Lower leg skin (tissue), 3 donors: ENCODE measurements around the gene OBSCN.

Experiments used
- POLR2A ChIP-seq, 2 donors: fragments of 450-650 bp; IDR thresholded peaks; one replicate each; pipeline ENCODE4 v1.6.1; 2016 to 2017; ENCODE audit warnings: antibody characterized with exemption in 2 of 2, mild to moderate bottlenecking in 1 of 2, moderate library complexity in 1 of 2
- TF ChIP-seq, protein P1 (sequence below), 3 donors: fragments of 450-650 bp; IDR thresholded peaks; one replicate each; pipeline ENCODE4 v1.5.1; 2016; ENCODE audit warnings: antibody characterized with exemption in 3 of 3, mild to moderate bottlenecking in 3 of 3, moderate library complexity in 2 of 3

DNA sequence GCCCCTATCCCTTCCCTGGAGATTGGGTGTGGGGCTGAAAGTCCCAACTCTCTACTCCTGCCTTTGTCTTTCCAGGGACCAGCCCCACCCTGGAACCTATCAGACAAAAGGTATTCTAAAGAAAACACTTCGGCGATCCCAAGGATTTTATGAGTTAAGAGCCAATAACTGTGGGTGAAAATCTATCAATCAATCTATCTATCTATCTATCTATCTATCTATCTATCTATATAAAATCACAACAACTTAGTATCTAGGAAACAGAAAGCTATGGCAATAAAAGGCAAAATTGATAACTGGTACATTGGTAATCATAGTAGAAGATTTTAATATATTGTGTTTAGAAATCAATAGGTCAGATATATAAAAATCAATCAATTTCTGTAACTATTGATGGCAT is 175.9 kb downstream of the OBSCN start:
- no peak for TF ChIP-seq POLR2A (IDR thresholded peaks at IDR 0.05)
- TF ChIP-seq, protein P1, sequence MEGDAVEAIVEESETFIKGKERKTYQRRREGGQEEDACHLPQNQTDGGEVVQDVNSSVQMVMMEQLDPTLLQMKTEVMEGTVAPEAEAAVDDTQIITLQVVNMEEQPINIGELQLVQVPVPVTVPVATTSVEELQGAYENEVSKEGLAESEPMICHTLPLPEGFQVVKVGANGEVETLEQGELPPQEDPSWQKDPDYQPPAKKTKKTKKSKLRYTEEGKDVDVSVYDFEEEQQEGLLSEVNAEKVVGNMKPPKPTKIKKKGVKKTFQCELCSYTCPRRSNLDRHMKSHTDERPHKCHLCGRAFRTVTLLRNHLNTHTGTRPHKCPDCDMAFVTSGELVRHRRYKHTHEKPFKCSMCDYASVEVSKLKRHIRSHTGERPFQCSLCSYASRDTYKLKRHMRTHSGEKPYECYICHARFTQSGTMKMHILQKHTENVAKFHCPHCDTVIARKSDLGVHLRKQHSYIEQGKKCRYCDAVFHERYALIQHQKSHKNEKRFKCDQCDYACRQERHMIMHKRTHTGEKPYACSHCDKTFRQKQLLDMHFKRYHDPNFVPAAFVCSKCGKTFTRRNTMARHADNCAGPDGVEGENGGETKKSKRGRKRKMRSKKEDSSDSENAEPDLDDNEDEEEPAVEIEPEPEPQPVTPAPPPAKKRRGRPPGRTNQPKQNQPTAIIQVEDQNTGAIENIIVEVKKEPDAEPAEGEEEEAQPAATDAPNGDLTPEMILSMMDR (IDR thresholded peaks at IDR 0.05), result no peak
